Brain microvascular endothelial cell (primary cell): Measurements from ENCODE around the gene VPS52.

Source experiments
- DNase-seq: peaks from one replicate; pipeline ENCODE4 v3.0.0-alpha.2; 2020
- H3K27ac ChIP-seq: fragments of 250-450 bp; sonication (Bioruptor Pico); 2 replicates; pipeline ENCODE4 v1.5.1; 2020; ENCODE audit warnings: mild to moderate bottlenecking, moderate library complexity
- H3K27me3 ChIP-seq: fragments of 250-450 bp; sonication (Bioruptor Pico); replicated peaks from 2 replicates; pipeline ENCODE4 v1.5.1; 2020; ENCODE audit warnings: mild to moderate bottlenecking
- H3K36me3 ChIP-seq: fragments of 250-450 bp; sonication (Bioruptor Pico); replicated peaks from 2 replicates; pipeline ENCODE4 v1.5.1; 2020; ENCODE audit warnings: mild to moderate bottlenecking
- H3K4me3 ChIP-seq: 2 replicates; pipeline ENCODE4 v1.5.1; 2011; ENCODE audit warnings: low read depth, mild to moderate bottlenecking, control low read depth, low read length, moderate library complexity
- CTCF ChIP-seq: IDR thresholded peaks from 2 replicates; pipeline ENCODE4 v1.5.1; 2011; ENCODE audit warnings: low read depth, mild to moderate bottlenecking, moderate library complexity, low read length, control low read depth, inconsistent platforms; ENCODE audit errors: missing control alignments
- in situ Hi-C: cut with HindIII; loops from 2 replicates; pipeline ENCODE4 v1.10.0; 2017; ENCODE audit warnings: low sequenced_read_pairs, low pct_ligation_motif_present

VPS52 gene

GRCh38 chr6:33217681-33218080 lies 54.0 kb downstream of the VPS52 start:
- in situ Hi-C loops = no loop called here
- Histone ChIP-seq H3K27ac (no peak overlapping the region), H3K27me3 (peaks cover 2% of the 10 kb centered on the region), H3K4me3 (no peak overlapping the region), H3K36me3 (no peaks in the 10 kb centered on the region)
- no peak for DNase-seq
- TF ChIP-seq CTCF = no peak

- Histone ChIP-seq H3K4me3 (no peak overlapping the region), H3K27me3 (no peaks in the 10 kb centered on the region), H3K27ac (no peak overlapping the region), H3K36me3 (peaks cover 1% of the 10 kb centered on the region)
- no peak for TF ChIP-seq CTCF
- in situ Hi-C loops = no loop called here
- no peak for DNase-seq
Observed at GRCh38 chr6:33217246-33217645, 54.4 kb downstream of the VPS52 start.

GRCh38 chr6:33216117-33216649 lies 55.5 kb downstream of the VPS52 start:
- in situ Hi-C loops = no loop called here

GRCh38 chr6:33215271-33216116 lies 56.2 kb downstream of the VPS52 start:
- H3K36me3 ChIP-seq = peaks cover 9% of the 10 kb centered on the region
- H3K27ac ChIP-seq = no peak overlapping the region
- H3K27me3 ChIP-seq = no peaks in the 10 kb centered on the region
- no peak overlapping the region for H3K4me3 ChIP-seq
- no peak for TF ChIP-seq CTCF
- in situ Hi-C loops = no loop called here
- DNase-seq = no peak

More at GRCh38 chr6:33216117-33216649, 55.5 kb downstream of the VPS52 start:
- no peak for DNase-seq
- Histone ChIP-seq H3K36me3 (peaks cover 5% of the 10 kb centered on the region), H3K27me3 (no peaks in the 10 kb centered on the region), H3K27ac (no peak overlapping the region), H3K4me3 (no peak overlapping the region)
- no peak for TF ChIP-seq CTCF

- Histone ChIP-seq H3K27ac (no peak overlapping the region), H3K4me3 (peak overlapping the region; percentile 56), H3K27me3 (no peaks in the 10 kb centered on the region), H3K36me3 (peaks cover 11% of the 10 kb centered on the region)
- no peak for DNase-seq
- in situ Hi-C loops = no loop called here
- TF ChIP-seq CTCF = no peak
Observed at GRCh38 chr6:33213989-33214335, 57.7 kb downstream of the VPS52 start.
